Fibroblast of villous mesenchyme (primary cell): Measurements from ENCODE around the gene ADD1. TPM values are rescaled to one million over a fixed set of nuclear protein-coding genes. Genes with fewer than 3 reads are reported as not detected.

Experiments
- DNase-seq: peaks from one replicate; pipeline ENCODE4 v3.0.0-alpha.2; 2010; ENCODE audit warnings: low read depth
- H3K4me3 ChIP-seq: 2 replicates; pipeline ENCODE4 v1.5.1; 2011; ENCODE audit warnings: low read depth, mild to moderate bottlenecking, low read length
- total RNA-seq: library from RNA; depleted of rRNA; stranded (reverse); fragments of >200 nt; gene quantifications from 2 replicates; pipeline ENCODE4 v1.2.3, GENCODE V29; 2012
- TF ChIP-seq, protein P1 (sequence below): IDR thresholded peaks from 2 replicates; pipeline ENCODE4 v1.5.1; 2012; ENCODE audit warnings: low read depth, mild to moderate bottlenecking, low read length; ENCODE audit not compliant: insufficient read depth

The ADD1 gene
- total RNA-seq, 1 donor, result 212 TPM

GRCh38 chr4:2832981-2833670, 10.5 kb upstream of the ADD1 start:
- no peak overlapping the region for H3K4me3 ChIP-seq
- TF ChIP-seq, protein P1, sequence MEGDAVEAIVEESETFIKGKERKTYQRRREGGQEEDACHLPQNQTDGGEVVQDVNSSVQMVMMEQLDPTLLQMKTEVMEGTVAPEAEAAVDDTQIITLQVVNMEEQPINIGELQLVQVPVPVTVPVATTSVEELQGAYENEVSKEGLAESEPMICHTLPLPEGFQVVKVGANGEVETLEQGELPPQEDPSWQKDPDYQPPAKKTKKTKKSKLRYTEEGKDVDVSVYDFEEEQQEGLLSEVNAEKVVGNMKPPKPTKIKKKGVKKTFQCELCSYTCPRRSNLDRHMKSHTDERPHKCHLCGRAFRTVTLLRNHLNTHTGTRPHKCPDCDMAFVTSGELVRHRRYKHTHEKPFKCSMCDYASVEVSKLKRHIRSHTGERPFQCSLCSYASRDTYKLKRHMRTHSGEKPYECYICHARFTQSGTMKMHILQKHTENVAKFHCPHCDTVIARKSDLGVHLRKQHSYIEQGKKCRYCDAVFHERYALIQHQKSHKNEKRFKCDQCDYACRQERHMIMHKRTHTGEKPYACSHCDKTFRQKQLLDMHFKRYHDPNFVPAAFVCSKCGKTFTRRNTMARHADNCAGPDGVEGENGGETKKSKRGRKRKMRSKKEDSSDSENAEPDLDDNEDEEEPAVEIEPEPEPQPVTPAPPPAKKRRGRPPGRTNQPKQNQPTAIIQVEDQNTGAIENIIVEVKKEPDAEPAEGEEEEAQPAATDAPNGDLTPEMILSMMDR, result no peak
- DNase-seq, result no peak

DNA sequence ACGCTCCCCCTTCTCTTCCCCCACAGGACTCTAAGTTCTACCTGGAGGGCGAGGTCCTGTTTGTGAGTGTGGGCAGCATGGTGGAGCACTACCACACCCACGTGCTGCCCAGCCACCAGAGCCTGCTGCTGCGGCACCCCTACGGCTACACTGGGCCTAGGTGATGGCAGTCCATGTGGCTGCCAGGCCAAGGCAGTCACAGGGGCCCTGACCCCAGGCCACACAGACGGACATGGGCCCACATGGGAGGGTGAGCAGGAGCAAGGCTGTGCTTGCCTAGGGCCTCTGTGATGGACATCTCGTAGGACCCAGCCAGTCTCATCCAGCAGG, 10.0 kb upstream of the ADD1 start:
- no peak overlapping the region for H3K4me3 ChIP-seq
- no peak for DNase-seq
- TF ChIP-seq, protein P1, result no peak

GRCh38 chr4:2834001-2834921, 9.4 kb upstream of the ADD1 start:
- TF ChIP-seq, protein P1, result no peak
- no peak overlapping the region for H3K4me3 ChIP-seq
- DNase-seq, result no peak

DNA sequence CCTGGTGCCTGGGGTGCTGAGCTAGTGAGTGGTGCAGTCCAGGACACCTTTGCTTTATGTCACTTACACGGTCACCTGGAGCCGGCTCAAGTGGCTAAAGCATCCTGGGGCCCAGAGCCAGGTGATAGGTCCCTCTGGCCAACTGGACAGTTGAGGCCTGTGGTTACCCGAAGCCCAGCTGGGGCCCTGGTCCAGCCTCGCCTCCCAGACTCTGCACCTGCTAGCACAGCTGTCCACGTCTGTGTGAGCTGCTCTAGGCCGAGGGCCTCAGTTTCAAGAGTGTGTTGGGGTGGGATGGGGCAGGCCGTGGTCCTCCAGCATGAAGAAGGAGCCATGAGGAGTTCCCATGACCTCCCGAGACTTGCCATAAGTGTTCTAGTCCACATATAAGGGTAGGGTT, 7.7 kb upstream of the ADD1 start:
- TF ChIP-seq, protein P1, result no peak
- DNase-seq, result no peak
- H3K4me3 ChIP-seq, result no peak overlapping the region

DNA sequence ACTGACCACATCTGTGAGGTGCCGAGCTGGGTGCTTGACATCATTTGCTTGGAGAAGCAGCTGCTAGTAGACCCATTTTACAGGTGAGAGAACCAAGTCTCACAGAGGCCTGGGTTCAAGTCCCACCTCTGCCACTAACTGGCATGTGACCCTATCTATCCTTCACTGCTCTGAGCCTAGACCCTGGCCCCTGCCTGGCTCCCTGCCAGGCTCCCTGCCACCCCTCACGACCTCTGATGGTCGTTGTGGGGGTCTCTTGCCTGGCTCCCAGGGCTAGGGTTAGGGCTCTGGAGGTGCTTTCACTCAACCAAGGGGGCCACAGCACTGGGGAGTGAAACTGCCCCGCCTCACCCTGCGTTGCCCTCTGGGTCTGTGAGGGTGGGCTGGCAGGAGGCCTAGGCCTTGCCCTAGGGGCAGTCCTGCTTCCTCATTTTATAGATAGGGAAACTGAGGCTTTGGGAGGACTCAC, 7.2 kb upstream of the ADD1 start:
- H3K4me3 ChIP-seq, result no peak overlapping the region
- no peak for DNase-seq
- TF ChIP-seq, protein P1, result no peak

GRCh38 chr4:2837110-2837903, 6.3 kb upstream of the ADD1 start:
- no peak overlapping the region for H3K4me3 ChIP-seq
- DNase-seq, result no peak
- TF ChIP-seq, protein P1, result no peak
